NCI-H146 (cell line): ENCODE results near the gene NYNRIN.

Experiments
- DNase-seq: peaks from one replicate; lab custom pipeline; 2025; lab: John Stamatoyannopoulos, UW

NYNRIN gene

GRCh38 chr14:24456980-24457379 lies 58.2 kb downstream of the NYNRIN start:
- no peak for DNase-seq

- DNase-seq, result no peak
These were observed 59.9 kb downstream of the NYNRIN start for GRCh38 chr14:24458736-24459135.

- no peak for DNase-seq
These were observed 60.5 kb downstream of the NYNRIN start for GRCh38 chr14:24459331-24459730.

GRCh38 chr14:24461336-24461735 lies 62.5 kb downstream of the NYNRIN start:
- no peak for DNase-seq

GRCh38 chr14:24463017-24463883 lies 64.4 kb downstream of the NYNRIN start:
- DNase-seq, result peak; percentile 23

- DNase-seq, result no peak
These were observed 65.3 kb downstream of the NYNRIN start for GRCh38 chr14:24463884-24464785.

GRCh38 chr14:24465368-24465767 lies 66.6 kb downstream of the NYNRIN start:
- DNase-seq, result no peak

- DNase-seq, result no peak
These were observed 67.0 kb downstream of the NYNRIN start for GRCh38 chr14:24465805-24466204.
